ENCODE data around the gene BLNK.

Gene BLNK

GRCh38 chr10:96292971-96293920 lies 21.9 kb upstream of the BLNK start:
- no peak overlapping the region for H3K4me3 ChIP-seq (ENCODE audit: low read length in 2 of 2)
- peak overlapping the region; percentile 3 for H2AFZ ChIP-seq (ENCODE audit: low read length)
- H3K27me3 ChIP-seq (ENCODE audit: control insufficient read depth in 3 of 3, insufficient read depth in 3 of 3, low read depth in 1 of 3, low read length in 3 of 3) = no peaks in the 10 kb centered on the region
- H3K79me1 ChIP-seq (ENCODE audit: low read depth, low read length) = no peaks in the 10 kb centered on the region
- H3K9ac ChIP-seq (ENCODE audit: low read depth, low read length, poor library complexity) = no peak overlapping the region
- no CpG with 5 or more reads among the region's 7 CpGs for WGBS, 2 donors (ENCODE audit: extremely low coverage in 2 of 2, insufficient read length in 2 of 2, insufficient replicate concordance in 1 of 2)
- H3K14ac ChIP-seq (ENCODE audit: low read length) = no peak overlapping the region
- H3K36me3 ChIP-seq (replicated peaks in 1 of 2; ENCODE audit: control insufficient read depth in 2 of 2, insufficient read depth in 2 of 2, low read length in 2 of 2) = no peaks in the 10 kb centered on the region
- no peak overlapping the region for H2AK5ac ChIP-seq (ENCODE audit: low read depth, low read length)
- no peak overlapping the region for H4K8ac ChIP-seq (ENCODE audit: low read depth, low read length)
- H3K4me2 ChIP-seq (ENCODE audit: insufficient read depth, low read length, poor library complexity, severe bottlenecking) = no peak overlapping the region
- H3K4me1 ChIP-seq (ENCODE audit: control insufficient read depth in 2 of 2, insufficient read depth in 1 of 2, low read depth in 1 of 2, low read length in 2 of 2) = no peaks in the 10 kb centered on the region
- H3K27ac ChIP-seq (replicated peaks; ENCODE audit: low read length) = no peak overlapping the region
- H2BK120ac ChIP-seq (ENCODE audit: low read depth, low read length) = no peak overlapping the region
- H2BK12ac ChIP-seq (ENCODE audit: low read length) = no peak overlapping the region
- peak; percentile 33 for DNase-seq (ENCODE audit: low spot score)
- H3K9me3 ChIP-seq (replicated peaks in 1 of 2; ENCODE audit: control insufficient read depth in 2 of 2, insufficient read depth in 1 of 2, low read depth in 1 of 2, low read length in 2 of 2) = no peaks in the 10 kb centered on the region
- H2BK5ac ChIP-seq (ENCODE audit: low read length) = no peak overlapping the region
- H4K91ac ChIP-seq (ENCODE audit: low read depth, low read length, poor library complexity) = no peak overlapping the region
- H2BK15ac ChIP-seq (ENCODE audit: low read length) = no peak overlapping the region
- H3K4ac ChIP-seq (ENCODE audit: low read length) = no peak overlapping the region
- H3K23ac ChIP-seq (ENCODE audit: low read depth, low read length, poor library complexity) = no peak overlapping the region
- H3K18ac ChIP-seq (ENCODE audit: low read length) = no peak overlapping the region

DNA sequence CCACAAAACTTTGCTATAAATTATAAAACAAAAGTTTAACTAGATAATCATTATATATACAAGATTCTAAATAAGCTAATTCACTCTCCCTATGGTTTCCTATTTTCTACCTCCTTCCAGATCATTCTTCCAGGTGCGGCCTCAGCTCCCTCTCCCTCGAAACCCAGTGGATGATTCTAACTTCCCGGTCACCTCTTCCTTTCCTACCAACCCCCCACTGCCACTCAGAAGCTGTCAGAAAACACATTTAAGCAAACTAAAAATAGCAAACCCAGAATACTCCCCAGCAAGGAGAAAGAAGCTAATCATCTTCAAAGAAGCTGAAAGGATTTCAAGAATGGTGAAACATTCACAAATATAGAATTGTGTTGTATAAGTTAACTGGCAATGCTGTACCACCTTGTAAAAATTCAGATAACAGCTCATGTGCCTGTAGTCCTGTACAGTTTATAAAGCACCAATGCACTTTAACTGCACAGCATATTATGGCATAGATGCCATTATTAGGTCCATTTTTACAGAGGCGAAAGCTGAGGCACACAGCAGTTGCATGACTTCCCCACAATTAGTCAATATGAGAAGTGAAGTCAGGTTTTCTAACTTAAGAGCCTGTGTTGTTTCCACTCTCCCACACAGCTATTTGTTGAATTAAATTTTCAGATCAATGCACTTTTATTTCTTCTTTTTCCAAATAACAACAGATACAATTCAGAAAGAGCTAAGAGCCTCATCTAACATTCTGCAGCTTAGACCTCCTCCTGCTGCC lies 19.2 kb upstream of the BLNK start:
- DNase-seq (ENCODE audit: low spot score) = no peak
- Histone ChIP-seq H3K27ac (replicated peaks; ENCODE audit: low read length) (no peak overlapping the region), H3K36me3 (replicated peaks in 1 of 2; ENCODE audit: control insufficient read depth in 2 of 2, insufficient read depth in 2 of 2, low read length in 2 of 2) (no peaks in the 10 kb centered on the region), H3K14ac (ENCODE audit: low read length) (no peak overlapping the region), H3K4me3 (ENCODE audit: low read length in 2 of 2) (no peak overlapping the region), H4K91ac (ENCODE audit: low read depth, low read length, poor library complexity) (no peak overlapping the region), H2BK5ac (ENCODE audit: low read length) (no peak overlapping the region), H3K18ac (ENCODE audit: low read length) (no peak overlapping the region), H3K23ac (ENCODE audit: low read depth, low read length, poor library complexity) (no peak overlapping the region), H3K4ac (ENCODE audit: low read length) (no peak overlapping the region), H3K4me2 (ENCODE audit: insufficient read depth, low read length, poor library complexity, severe bottlenecking) (no peak overlapping the region), H3K4me1 (ENCODE audit: control insufficient read depth in 2 of 2, insufficient read depth in 1 of 2, low read depth in 1 of 2, low read length in 2 of 2) (no peaks in the 10 kb centered on the region), H2BK12ac (ENCODE audit: low read length) (no peak overlapping the region), H3K9me3 (replicated peaks in 1 of 2; ENCODE audit: control insufficient read depth in 2 of 2, insufficient read depth in 1 of 2, low read depth in 1 of 2, low read length in 2 of 2) (no peaks in the 10 kb centered on the region), H4K8ac (ENCODE audit: low read depth, low read length) (no peak overlapping the region), H2BK15ac (ENCODE audit: low read length) (no peak overlapping the region), H2AFZ (ENCODE audit: low read length) (no peak overlapping the region), H3K9ac (ENCODE audit: low read depth, low read length, poor library complexity) (no peak overlapping the region), H3K79me1 (ENCODE audit: low read depth, low read length) (no peaks in the 10 kb centered on the region), H2AK5ac (ENCODE audit: low read depth, low read length) (no peak overlapping the region), H3K27me3 (ENCODE audit: control insufficient read depth in 3 of 3, insufficient read depth in 3 of 3, low read depth in 1 of 3, low read length in 3 of 3) (peaks cover 0 to 5% (median 0%) of the 10 kb centered on the region in 3 experiments), H2BK120ac (ENCODE audit: low read depth, low read length) (no peak overlapping the region)
- no CpG with 5 or more reads among the region's 4 CpGs for WGBS, 2 donors (ENCODE audit: extremely low coverage in 2 of 2, insufficient read length in 2 of 2, insufficient replicate concordance in 1 of 2)

DNA sequence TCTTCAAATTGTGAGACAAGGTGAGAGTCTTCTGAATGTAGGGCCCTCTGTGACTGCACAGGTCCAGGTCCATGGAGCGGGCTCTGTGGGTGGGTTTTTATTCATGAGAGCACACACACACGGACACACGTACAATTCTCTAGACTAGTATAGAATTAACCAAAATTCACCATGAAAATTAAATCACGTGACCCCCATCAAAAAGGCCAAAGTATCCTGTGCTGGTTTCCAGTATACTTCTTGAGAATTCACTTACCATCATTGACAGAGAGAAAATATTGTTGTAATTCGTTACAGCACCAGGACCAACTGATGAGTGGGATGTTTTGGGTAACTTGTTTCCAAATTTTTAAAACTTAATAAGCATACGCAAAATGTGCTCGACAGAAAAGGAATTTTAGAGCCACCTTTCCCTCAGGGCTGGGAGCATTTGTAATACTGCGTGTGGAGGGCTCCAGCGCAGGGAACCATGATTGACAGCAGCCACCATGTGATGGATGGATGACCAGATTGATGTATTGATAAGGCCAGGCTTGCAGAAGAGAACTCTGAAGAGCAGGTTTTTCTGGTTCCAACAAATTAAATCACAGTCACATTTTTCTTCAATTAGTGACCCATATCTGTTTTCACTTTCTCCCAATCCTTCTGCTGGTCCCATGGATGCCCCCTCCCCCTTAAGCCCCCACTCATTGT lies 18.0 kb upstream of the BLNK start:
- Histone ChIP-seq H2BK15ac (ENCODE audit: low read length) (no peak overlapping the region), H3K4me2 (ENCODE audit: insufficient read depth, low read length, poor library complexity, severe bottlenecking) (no peak overlapping the region), H2BK5ac (ENCODE audit: low read length) (no peak overlapping the region), H3K79me1 (ENCODE audit: low read depth, low read length) (no peaks in the 10 kb centered on the region), H3K14ac (ENCODE audit: low read length) (no peak overlapping the region), H3K9ac (ENCODE audit: low read depth, low read length, poor library complexity) (peak overlapping the region; percentile 7), H4K8ac (ENCODE audit: low read depth, low read length) (no peak overlapping the region), H3K4ac (ENCODE audit: low read length) (no peak overlapping the region), H3K23ac (ENCODE audit: low read depth, low read length, poor library complexity) (no peak overlapping the region), H3K9me3 (replicated peaks in 1 of 2; ENCODE audit: control insufficient read depth in 2 of 2, insufficient read depth in 1 of 2, low read depth in 1 of 2, low read length in 2 of 2) (no peaks in the 10 kb centered on the region), H2AK5ac (ENCODE audit: low read depth, low read length) (no peak overlapping the region), H3K27me3 (ENCODE audit: control insufficient read depth in 3 of 3, insufficient read depth in 3 of 3, low read depth in 1 of 3, low read length in 3 of 3) (peaks cover 0 to 5% (median 0%) of the 10 kb centered on the region in 3 experiments), H3K4me3 (ENCODE audit: low read length in 2 of 2) (no peak overlapping the region), H3K18ac (ENCODE audit: low read length) (no peak overlapping the region), H3K36me3 (replicated peaks in 1 of 2; ENCODE audit: control insufficient read depth in 2 of 2, insufficient read depth in 2 of 2, low read length in 2 of 2) (no peaks in the 10 kb centered on the region), H4K91ac (ENCODE audit: low read depth, low read length, poor library complexity) (no peak overlapping the region), H2AFZ (ENCODE audit: low read length) (no peak overlapping the region), H2BK120ac (ENCODE audit: low read depth, low read length) (no peak overlapping the region), H2BK12ac (ENCODE audit: low read length) (no peak overlapping the region), H3K27ac (replicated peaks; ENCODE audit: low read length) (no peak overlapping the region), H3K4me1 (ENCODE audit: control insufficient read depth in 2 of 2, insufficient read depth in 1 of 2, low read depth in 1 of 2, low read length in 2 of 2) (peaks cover 0 to 2% of the 10 kb centered on the region in 2 donors)
- no CpG with 5 or more reads among the region's 9 CpGs for WGBS, 2 donors (ENCODE audit: extremely low coverage in 2 of 2, insufficient read length in 2 of 2, insufficient replicate concordance in 1 of 2)
- DNase-seq (ENCODE audit: low spot score) = no peak
